Activated CD8-positive, alpha-beta memory T cell treated with anti-CD3 and anti-CD28 coated beads, Interleukin-2, amount 50 U/mL, for 4 hours (primary cell): ENCODE results near the gene FAM177B.
"Not testable (repeated sequence)": the region's sequence is repeated elsewhere in the genome, so short reads cannot be mapped to it uniquely, and the experiment has no call there.

ENCODE experiments used
- DNase-seq: peaks from one replicate; pipeline ENCODE4 v3.0.0-alpha.2; 2020

The FAM177B gene

DNA sequence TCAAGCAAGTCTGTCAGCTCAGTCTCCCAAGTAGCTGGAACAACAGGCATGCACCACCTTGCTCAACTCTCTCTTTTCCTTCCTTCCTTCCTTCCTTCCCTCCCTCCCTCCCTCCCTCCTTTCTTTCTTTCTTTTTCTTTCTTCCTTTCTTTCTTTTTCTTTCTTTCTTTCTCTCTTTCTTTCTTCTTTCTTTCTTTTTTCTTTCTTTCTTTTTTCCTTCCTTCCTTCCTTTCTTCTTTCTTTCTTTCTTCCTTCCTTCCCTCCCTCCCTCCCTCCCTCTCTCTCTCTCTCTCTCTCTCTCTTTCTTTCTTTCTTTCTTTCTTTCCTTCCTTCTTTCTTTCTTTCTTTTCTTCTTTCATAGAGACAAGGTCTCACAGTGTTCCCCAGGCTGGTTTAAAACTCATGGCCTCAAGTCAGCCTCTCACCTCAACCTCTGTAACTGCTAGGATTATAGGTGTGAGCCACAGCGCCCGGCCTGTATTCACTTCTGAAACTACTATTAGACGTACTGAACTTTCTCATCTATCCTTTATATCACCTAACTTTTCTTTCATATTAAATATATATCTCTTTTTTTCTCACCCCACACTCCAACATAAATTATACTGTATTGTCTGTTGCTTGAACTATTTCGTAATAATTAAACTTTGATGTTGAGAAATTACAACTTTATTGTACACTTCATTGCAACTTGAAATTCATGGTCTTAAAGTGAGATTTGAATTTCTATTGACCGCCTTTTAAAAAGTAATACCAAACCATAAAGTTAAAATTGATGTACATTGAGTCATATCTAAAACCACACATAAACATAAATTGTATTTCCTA lies 4.8 kb downstream of the FAM177B start:
- DNase-seq, result not testable (repeated sequence)

DNA sequence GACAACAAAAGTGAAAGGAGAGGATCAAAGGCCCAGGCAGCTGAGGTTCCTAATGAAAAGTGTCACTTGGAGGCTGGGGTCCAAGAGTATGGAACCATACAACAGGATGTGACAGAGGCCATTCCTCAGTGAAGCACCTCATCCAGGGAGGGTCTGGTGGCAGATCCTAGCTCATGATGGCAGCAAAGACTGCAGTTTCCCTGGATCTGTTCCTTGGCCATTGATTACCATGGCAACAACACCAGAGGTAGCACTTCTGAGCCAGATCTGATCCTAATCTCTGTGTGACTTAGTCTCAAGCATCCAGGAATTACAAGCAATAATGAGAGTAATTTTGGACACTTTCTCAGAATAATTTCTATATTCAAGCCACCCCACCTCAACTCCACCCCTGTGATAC lies 12.9 kb downstream of the FAM177B start:
- no peak for DNase-seq

- DNase-seq, result no peak
These were observed 13.6 kb downstream of the FAM177B start for GRCh38 chr1:222750651-222751050.

DNA sequence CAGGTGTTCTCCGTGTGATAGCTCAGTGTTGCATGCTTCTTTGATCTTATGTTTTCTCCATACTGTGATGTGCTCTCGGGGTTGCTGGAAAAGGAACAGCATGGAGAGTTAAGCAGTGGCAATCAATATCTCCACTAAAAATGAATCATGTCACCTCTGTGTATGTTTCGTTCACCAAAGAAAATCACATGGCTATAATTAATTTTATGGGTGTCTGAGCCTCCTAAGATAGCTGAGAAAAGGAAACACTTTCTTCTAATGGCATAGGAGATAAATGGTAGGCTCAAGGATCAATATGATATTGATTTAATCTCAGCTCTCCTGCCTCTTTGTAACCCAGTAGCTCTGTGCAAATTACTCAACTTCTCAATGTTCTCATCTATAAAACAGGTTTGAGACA lies 14.3 kb downstream of the FAM177B start:
- DNase-seq, result no peak

GRCh38 chr1:222754366-222755139 lies 17.6 kb downstream of the FAM177B start:
- no peak for DNase-seq

GRCh38 chr1:222757646-222758268 lies 20.8 kb downstream of the FAM177B start:
- no peak for DNase-seq

DNA sequence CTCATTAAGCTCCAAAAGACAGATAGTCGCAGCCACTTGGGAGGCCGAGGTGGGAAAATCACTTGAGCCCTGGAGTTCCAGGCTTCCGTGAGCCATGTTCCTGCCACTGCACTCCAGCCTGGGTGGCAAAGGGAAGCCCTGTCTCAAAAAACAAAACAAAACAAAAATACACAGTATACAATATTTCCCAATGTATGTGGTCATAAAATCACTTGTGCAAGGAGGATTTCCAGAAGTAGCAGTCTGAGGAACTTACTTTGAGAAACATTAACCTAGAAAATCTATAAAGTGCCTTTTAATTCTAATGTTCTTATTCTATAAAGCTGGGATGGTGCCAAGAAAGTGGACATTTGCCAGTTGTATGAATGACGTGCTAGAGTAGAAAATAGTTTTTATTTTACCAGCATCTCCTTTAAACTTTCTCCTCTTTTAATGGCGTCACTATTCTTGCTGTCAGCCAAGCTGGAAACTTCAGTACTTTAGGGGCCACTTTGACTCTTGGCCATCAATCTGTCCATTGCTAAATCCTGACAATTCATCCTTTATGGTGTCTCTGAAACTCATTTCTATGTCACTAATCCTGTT lies 22.5 kb downstream of the FAM177B start:
- no peak for DNase-seq

GRCh38 chr1:222761083-222761482 lies 24.1 kb downstream of the FAM177B start:
- no peak for DNase-seq

DNA sequence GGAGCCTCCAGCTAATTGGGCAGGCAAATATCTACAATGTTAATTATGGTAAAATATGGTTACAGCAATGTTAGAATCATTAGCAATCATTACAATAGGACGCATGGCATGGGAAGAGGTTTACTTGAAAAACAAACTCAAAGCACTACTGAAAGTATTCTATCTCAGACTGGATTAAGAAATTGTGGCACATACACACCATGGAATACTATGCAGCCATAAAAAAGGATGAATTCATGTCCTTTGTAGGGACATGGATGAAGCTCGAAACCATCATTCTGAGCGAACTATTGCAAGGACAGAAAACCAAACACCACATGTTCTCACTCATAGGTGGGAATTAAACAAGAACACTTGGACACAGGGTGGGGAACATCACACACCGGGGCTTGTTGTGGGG lies 25.2 kb downstream of the FAM177B start:
- not testable (repeated sequence) for DNase-seq

GRCh38 chr1:222767152-222767571 lies 30.2 kb downstream of the FAM177B start:
- DNase-seq, result no peak

DNA sequence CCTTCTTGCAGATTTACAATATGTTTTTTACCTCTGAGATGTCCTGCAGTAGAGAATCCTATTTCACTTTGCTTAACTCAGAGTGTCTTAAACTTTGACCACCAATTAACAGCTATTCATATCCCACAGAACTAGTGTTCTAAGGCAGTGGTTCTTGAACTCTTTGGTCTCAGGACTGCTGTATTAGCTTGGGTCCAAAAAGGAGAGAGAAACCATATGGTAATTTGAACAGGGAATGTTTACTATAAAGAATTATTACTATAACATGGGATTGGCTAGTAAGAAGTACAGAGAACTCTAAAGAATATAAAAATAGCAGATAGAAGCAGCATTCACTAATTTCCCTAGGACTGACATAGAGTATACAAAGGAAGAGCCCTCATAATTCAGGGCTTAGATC lies 31.6 kb downstream of the FAM177B start:
- no peak for DNase-seq

DNA sequence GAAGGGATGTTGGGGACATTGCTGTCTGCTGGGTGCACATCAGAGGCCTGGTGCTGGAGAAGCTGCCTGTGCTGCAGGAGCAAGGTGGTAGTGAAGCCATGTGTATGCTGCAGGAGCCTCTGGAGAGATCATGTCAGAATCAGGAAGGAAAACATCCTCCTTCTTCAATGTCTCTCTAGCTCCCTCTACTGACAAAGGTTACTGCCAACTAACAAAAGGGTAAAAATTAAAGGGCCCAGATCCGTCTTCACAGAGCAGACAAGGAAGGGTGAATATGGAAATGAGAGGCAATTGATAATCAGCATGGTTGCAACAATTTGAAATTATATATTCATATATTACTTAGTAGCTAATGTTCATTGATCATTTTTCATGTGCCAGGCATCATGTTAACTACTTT lies 32.2 kb downstream of the FAM177B start:
- no peak for DNase-seq

DNA sequence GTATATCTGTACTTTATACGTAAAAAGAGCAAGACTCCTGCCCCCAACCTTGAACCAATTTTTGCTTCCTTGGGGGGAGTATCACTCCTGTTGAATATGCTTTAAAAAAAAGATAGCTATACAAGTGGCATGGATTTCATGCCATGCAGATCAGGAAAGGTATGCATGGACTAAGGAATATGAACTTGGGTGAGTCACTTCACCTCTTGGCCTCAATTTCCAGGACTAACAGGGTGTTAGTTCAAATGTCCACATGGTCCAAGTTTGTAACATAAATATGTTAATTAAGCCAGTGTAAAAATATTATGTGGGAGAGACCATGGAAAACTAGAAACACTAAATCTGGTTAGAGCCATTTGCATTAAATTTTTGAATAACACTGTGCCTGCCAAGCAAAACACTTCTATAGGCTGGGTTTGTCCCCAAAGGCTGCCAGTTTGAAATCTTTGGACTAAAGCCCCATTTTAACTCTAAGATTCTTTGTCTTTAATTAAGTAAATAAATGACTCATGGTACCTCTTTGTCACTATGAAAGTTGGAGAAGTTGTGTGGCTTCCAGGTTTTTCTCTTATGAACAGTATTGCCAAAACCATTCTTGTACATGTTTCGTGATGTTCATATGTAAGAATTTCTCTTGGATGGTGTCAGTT lies 33.1 kb downstream of the FAM177B start:
- no peak for DNase-seq

- DNase-seq, result no peak
These were observed 36.0 kb downstream of the FAM177B start for GRCh38 chr1:222772996-222773379.

DNA sequence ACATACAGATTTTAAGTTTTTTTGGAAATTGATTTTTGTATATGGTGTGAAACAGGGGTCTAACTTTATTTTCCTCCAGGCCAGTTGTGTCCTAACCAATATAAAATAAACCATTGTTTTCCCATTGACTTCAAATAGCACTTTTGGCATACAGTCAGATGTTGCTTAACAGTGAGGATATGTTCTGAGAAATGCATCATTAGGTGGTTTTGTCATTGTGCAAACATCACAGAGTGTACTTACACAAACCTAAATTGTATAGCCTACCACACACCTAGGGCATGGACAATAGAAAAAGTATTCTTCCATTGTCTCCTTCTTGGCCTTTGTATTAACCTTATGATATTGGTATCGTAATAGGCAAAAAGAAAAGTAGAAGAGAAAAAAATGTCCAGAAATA lies 40.5 kb downstream of the FAM177B start:
- DNase-seq, result no peak

DNA sequence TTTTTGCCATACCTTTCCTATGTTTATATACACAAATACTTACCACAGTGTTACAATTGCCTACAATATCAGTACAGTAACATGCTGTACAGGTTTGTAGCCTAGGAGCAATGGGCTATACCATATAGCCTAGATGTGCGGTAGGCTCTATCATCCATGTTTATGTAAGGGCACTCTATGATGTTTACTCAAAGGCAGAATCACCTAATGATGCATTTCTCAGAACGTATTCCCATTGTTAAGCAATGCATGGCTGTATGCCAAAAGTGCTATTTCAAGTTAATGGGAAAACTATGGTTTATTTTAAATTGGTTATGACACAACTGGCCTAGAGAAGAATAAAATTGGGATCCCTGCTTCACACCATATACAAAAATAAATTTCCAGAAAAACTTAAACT lies 41.0 kb downstream of the FAM177B start:
- no peak for DNase-seq

- no peak for DNase-seq
These were observed 44.2 kb downstream of the FAM177B start for GRCh38 chr1:222781251-222781650.

DNA sequence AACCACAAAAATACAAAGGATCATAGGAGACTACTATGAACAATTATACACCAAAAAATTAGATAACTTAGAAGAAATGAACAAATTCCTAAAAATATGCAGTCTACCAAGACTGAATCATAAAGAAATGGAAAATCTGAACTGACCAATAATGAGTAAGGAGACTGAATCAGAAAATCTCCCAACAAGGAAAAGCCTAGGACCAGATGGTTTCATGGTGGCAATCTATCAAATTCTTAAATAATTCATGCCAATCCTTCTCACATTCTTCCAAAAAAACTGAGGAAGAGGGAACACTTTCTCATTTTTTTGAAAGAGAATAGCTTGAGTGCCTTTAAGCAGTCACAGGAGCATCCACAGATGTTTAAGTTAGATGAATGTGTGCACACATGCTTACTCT lies 46.0 kb downstream of the FAM177B start:
- no peak for DNase-seq

DNA sequence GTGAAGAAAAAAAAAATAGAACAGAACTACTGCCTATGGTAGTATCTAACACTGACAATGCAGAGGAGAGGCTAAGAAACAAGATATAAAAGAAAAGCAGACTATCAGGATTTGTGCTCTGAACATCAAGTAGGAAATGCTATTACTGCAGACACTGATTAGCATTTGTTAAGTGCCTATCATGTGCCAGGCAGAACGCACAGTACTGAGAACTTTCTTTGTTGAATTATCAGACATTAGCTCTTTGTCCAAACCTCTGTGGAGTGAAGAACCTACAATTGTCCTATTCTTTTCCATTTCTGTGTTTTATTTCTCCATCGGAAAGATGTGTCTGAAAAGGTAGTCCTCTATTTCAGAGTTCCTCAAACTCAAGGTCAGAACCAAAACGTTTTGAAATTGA lies 47.4 kb downstream of the FAM177B start:
- DNase-seq, result no peak

GRCh38 chr1:222784916-222785315 lies 47.9 kb downstream of the FAM177B start:
- no peak for DNase-seq

DNA sequence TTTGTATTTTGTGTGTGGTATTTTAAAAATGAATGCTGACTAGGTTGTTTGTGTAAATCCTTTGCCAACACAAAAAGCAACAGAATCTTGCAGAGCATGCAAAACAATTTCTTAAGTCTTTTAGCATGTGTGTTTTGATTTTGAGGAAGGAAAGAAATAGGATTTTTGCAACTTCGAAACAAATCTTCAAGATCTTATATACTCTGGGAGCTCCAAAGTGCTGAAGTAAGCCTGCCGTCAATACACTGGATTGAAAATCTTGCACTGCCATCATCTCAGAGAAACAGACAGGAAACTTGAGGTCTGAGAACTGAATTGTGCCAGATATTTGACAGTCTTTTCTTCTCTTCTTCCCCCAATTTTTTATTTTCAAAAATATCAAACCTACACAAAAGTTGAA lies 48.5 kb downstream of the FAM177B start:
- no peak for DNase-seq

- no peak for DNase-seq
These were observed 49.1 kb downstream of the FAM177B start for GRCh38 chr1:222786121-222786520.

DNA sequence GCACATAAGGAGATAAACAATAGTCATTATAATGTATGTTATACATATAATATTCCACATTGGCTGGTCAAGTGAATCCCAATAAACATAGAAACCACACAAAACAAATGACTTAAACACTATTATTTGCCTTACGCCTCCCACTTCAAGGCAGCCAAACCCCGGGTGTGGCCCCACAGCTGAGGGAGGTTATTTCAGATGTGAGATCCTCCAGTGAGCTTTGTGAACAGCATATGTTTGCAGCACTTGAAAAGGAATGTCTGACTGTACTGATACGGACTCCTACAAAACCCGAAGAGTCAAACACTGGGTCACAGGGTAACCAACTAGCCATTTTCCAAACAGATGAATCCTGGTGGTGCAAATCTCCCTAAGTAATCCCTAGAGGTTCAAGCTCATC lies 50.7 kb downstream of the FAM177B start:
- DNase-seq, result no peak
